MV-4-11 (cell line): Measurements from ENCODE around the gene NTSR1.

Experiments used
- DNase-seq: peaks from one replicate; lab custom pipeline; 2025; lab: John Stamatoyannopoulos, UW

The NTSR1 gene

GRCh38 chr20:62739581-62740285, 31.1 kb downstream of the NTSR1 start:
- peak; percentile 87 for DNase-seq

DNA sequence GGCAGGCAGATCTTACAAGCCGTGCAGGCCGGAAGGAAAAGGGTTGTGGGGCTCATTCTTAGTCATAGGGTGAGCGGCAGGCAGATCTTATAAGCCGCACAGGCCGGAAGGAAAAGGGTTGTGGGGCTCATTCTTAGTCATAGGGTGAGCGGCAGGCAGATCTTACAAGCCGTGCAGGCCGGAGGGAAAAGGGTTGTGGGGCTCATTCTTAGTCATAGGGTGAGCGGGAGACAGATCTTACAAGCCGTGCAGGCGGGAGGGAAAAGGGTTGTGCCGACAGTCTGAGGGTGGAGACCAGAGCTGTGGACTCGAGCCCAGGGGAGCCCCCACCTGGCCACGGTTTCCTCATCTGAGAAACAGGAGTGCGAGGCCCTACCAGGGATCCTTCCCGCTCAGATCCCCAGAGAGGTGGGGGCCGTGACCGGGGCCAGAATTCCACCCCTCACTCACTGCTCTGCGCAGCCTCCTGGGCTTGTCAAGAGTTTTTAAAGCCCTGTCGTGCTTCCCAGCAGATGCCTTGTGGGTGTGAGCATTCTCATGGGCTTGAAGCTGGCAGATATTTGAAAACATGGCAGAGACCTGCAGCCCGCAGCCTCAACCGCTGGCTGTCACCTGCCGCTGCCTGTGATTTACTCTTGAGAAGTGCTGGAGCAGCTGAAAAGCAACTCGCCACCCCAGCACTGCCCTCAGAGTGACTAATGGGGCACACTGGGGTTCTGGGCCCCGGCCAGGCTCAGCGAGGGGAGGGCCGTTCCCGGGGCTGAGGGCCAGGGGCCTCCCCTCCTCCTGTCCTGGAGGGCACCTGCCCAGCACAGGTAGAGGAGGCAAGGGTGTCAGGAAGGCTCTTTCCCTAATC, 31.9 kb downstream of the NTSR1 start:
- peak; percentile 98 for DNase-seq

- no peak for DNase-seq
Measured at GRCh38 chr20:62741191-62741691, 32.6 kb downstream of the NTSR1 start.

DNA sequence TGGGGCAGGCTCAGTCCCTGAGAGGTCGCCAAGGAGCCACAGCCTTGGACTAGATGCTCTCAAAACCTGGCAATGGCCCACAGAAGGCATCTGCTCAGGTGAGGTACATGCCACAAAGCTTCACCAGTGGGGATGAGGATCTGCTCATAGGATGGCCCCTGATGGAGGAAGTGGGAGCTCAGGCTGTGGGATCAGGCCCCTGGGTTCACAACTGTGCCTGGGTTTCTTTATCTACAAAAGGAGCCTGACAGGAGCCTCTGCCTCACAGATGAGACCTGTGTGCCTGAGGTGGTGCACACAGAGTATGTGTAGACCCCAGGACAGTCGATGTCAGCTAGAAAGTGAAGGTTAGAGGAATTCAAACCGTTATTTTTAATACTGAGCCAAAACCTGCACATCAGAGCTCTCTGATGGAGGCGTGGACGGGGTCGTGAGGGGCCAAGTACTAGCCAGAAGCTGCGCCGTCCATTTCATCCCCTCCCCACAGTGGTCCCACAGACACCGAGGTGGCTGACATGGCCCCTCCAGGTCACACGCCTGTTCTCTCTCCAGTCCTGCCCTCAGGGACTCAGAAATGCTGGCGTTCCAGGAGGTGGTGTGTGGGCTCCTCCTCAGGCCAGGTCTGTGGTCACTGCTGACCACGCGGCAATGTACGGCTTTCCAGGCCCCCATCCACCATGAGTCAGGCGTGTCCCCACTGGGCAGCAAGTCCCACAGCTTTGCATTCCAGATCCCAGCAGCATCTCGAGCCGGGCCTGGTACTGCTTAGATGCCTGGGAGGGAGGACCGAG, 33.3 kb downstream of the NTSR1 start:
- DNase-seq = no peak

DNA sequence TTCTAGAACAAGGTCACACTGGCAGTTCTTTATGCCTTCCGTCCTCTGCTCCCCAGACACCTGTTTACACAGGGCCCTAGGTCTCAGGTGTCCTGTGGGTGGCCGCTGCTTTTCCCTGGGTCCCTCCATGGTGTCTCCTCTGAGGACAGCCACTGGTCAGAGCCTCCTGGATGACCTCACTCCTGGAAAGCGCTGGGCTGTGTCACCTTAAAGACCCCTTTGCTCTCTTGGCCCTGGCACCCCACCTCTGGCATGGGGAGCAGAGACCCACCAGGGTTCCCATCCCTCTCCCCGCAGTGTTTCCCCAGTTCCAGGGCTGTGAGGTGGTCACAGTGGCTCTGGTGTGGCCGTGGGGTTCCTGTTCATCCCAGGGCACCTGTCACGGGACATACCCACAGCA, 33.9 kb downstream of the NTSR1 start:
- DNase-seq = no peak

DNA sequence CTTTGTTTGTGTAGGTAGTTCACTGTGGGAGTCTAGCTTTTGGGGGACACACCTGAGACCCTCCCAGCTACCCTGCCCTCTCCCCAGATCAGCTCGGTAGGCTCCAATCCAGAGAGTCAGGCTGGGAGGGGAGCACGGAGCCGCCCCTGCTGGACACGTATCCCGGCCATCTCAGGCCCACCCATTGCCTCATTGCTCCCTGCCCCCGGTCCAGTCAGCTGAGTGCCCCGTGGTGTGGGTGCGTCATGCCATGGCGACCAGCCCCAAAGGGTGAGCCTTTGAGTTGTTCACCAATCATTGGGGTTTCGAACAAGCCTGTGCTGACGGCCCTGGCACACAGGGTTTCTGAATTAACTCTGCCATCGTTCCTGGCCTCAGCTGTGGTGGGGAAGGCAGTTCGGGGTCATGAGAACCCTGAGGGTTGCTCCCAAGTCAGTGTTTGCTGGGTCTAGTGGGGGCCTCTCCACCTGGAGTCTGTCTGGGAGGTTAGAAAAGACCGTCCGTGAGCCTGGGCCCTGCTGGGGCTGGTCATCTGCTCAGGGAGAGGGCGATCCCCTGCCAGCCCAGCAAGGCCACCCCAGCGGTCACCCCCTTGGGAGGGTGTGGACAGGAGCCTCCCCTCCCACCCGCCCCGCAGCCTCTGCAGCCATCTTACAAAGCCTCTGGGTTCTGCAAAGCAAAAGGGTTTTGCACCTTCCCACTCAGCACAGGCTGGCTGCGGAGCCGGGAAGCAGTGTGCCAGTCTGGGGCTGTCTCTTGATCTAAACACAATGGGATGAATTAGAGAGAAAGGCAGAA, 34.5 kb downstream of the NTSR1 start:
- no peak for DNase-seq

DNA sequence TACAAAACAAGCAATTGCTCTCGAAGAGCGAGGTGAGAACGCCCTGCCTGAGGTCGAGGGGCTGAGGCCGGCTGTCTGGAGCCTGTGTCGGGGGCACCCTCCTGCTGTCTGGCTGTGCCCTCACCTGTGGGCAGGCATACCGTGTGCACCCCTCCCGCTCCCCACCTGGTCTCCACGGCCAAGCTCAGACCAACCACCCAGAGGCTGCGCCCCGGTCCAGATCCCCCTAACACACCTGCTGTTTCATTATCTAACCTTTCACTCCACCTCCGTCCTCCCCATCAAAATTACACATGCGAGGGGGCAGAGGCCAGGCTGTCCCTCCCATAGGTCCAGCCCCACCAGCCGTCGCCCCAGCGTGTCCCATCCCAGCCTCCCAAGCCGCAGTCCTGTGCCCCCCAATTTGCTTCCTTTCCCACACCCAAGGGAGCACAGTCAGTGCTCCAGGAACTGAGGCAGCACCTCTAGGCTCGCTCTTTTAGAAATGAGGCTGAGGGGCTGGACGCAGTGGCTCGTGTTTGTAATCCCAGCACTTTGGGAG, 35.2 kb downstream of the NTSR1 start:
- no peak for DNase-seq

- DNase-seq = no peak
Measured at GRCh38 chr20:62744741-62745191, 36.1 kb downstream of the NTSR1 start.

- no peak for DNase-seq
Measured at GRCh38 chr20:62745279-62745951, 36.8 kb downstream of the NTSR1 start.

GRCh38 chr20:62745952-62746288, 37.3 kb downstream of the NTSR1 start:
- no peak for DNase-seq

GRCh38 chr20:62748311-62748710, 39.7 kb downstream of the NTSR1 start:
- DNase-seq = peak; percentile 75

DNA sequence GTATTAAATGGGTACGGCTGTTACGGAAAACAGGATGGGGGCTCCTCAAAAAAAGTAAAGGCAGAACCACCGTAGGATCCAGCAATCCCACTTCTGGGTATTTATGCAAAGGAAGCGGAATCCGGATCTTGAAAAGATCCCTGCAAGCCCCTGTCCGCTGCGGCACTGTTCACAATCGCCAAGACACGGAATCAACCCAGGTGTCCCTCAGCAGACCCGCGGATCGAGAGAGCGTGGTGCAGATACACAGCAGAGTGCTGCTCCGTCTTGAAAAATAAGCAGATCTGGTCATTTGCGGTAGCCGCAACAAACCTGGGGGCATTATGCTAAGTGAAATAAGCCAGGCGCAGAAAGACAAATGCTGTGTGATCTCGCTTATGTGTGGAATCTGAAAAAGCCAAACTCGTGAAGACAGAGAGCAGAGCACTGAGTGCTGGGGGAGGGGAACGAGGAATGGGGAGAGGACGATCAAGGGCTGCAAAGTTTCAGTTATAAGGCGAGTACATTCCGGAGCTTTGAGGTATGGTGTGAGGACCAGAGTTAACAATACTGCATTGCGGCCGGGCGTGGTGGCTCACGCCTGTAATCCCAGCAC, 41.3 kb downstream of the NTSR1 start:
- DNase-seq = no peak

GRCh38 chr20:62751551-62752150, 43.0 kb downstream of the NTSR1 start:
- DNase-seq = no peak

DNA sequence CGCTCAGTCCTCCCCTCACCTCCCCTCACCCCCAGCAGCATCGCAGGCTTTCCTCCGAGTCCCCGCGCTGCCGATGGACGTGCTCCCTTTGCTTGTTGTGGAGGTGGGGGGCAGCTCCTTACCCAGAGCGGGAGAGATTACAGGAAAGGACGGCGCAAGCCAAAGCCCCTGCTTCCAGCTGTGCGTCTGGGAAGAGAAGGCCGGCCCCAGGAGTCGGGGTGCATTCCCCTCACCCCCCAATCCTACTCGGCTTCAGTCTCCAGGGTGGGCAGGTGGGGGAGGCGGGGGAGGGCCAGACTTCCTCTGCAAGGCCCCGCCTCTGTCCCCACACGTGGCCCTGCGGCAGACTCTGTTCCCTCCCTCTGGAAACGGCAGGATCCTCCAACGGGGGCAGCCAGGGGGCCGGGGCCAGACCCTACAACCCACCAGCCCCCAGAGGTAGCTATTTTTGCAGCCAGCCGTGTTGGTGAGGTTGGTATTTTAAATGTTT, 43.6 kb downstream of the NTSR1 start:
- no peak for DNase-seq

DNA sequence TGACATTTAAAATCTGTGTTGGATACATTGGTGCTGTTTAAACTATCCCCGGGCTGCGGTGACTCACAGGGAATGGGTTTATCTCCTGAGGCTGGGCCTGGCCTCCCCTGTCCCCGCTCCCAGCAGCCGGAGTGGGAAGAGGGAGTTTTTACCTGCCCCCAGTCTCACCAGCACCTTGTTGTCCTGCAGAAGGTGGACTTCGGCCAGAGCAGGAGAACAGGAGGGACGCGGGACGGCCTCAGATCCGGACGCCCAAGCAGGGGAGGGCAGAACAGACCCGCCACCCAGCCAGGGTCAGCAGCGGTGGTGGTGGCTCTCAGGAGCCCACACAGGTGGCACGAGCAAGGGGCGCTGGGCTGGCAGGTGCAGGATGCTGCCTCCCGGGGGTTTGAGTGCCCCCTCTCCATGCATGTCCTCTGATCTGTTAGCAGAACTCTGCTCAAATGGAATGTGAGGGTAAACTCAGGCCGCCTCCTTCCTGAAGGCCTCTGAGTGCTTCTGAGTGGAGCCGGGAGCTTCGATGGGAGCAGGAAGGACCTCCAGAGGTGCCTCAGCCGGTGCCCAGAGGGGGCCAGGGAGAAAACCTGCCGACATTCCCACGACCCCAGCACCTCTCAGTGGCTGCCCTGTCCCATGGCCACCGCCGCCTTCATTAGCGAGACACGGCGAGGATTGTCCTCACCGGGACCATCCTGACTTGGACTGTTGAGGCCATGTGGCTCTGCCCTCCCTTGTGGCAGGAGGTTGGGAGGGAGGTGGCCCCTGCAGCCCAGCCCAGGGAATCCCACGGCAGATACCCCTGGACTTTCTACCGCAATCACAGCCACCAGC, 44.2 kb downstream of the NTSR1 start:
- DNase-seq = no peak

- DNase-seq = no peak
Measured at GRCh38 chr20:62753626-62754025, 45.0 kb downstream of the NTSR1 start.

DNA sequence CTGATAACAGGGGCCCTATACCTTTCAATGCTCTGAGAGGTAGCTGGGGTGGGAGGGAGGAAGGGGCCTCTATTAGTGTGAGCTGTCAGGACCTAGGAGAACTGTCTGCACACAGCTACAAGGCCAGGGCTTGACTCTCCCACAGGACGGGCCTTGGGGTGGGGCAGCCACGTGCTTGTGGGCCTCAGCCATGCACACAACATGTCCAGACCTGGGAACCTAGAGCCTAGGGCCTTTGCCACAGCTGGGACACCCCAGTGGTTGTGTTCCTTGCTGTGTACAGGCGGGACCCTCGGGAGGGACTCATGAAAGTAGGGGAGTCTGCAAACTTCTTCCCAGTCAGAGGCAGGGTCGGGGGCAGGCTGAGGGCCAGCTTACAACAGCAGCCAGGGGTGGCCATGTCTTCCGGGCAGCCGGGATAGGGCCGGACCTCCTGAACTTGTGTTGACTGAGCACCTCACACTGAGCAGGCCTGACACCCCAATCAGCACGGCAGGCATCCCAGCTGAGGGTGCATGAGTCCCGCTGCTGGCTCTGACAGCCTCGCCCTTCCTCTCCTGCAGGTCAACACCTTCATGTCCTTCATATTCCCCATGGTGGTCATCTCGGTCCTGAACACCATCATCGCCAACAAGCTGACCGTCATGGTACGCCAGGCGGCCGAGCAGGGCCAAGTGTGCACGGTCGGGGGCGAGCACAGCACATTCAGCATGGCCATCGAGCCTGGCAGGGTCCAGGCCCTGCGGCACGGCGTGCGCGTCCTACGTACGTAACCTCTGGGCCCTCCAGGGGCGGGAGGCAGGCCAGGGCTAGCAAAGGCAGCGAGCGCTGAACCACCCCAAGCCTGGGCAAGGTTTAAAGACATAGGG, 45.7 kb downstream of the NTSR1 start:
- DNase-seq = no peak

DNA sequence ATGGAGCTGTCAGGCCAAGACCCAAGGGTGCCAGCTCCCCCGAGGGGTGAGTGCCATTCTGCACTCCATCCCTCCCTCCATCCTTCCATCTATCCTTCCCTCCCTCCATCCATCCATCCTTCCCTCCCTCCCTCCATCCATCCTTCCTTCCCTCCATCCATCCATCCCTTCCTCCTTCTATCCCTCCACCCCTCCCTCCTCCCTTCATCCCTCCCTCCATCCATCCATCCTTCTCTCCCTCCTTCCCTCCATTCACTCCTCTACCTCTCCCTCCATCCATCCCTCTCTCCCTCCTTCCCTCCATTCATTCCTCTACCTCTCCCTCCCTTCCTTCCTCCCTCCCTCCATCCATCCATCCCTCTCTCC, 46.3 kb downstream of the NTSR1 start:
- no peak for DNase-seq
